Raji (cell line): Measurements from ENCODE around the gene SBK2.

Source experiments
- POLR2A ChIP-seq: IDR thresholded peaks from 2 replicates; pipeline ENCODE4 v1.6.1; 2011; ENCODE audit warnings: low read depth, low read length, control low read depth; ENCODE audit not compliant: insufficient read depth

SBK2 gene

DNA sequence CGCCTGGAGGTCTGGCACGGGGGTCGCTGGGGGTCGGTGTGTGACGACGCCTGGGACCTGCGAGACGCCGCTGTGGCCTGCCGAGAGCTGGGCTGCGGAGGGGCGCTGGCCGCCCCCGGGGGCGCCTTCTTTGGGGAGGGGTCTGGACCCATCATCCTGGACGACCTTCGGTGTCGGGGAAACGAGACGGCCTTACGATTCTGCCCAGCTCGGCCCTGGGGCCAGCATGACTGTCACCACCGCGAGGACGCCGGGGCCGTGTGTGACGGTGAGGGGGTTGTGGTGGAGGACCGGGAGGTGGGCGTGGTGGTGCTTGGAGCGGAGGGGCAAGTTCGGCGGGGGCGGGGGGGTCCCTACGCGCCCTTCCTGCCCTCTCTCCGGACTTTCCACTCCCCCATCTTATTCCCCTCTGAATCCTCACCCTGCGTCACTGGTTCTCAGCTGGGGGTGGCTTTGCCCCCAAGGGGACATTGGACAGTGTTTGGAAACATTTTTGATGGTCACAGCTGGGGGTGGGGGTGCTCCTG lies 43.2 kb downstream of the SBK2 start:
- no peak for TF ChIP-seq POLR2A

DNA sequence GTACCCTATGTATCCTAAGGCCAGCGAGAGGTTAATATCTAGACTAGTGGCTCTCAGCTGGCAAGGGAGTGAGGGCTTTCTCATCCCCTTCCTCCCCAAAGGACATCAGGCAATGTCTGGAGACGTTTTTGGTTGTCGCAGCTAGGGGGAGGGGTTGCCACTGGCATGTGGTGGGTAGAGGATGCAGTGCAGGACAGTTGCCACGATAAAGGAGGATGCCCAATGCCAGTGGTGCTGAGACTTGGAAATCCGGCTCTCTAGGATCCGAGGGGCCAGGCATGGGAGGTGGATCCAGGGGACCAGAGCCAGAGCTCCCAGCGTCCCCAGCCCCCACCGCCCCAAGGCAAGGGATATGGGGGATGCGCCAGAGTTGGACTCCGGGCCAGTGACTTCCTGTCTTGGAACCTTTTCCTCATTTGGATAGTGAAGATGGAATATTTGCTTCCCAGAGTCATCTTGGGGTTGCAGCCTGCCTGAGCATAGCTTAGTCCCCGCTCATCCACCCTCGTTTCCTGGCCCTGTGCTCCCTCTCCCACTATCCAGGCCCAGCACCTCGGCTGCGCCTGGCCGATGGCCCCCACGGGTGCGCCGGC lies 43.8 kb downstream of the SBK2 start:
- TF ChIP-seq POLR2A = no peak

DNA sequence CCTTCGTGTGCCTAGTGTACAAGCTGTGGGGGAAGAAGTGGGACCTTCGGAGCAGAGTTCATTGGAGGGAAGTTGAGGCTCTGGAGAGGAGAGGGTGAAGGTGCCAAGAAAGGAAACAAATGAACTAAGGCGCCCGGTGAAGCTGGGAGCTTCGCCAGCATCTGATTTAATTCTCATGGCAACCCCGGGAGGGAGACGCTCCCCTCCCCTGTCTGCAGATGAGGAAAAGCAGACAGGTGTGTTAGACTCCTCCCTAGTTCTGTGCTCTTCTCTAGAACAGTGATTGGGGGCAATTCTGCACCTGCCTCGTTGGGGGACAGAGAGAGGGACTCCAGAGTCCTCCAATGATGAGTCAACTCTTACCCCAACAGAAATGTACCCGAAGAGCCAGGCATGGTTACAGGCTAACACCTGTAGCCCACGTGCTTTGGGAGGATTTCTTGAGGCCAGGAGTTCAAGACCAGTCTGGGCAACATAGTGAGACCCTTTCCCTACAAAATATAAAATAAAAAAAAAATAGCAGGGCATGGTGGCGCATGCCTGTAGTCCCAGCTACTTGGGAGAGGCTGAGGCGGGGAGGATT lies 44.5 kb downstream of the SBK2 start:
- TF ChIP-seq POLR2A = no peak

DNA sequence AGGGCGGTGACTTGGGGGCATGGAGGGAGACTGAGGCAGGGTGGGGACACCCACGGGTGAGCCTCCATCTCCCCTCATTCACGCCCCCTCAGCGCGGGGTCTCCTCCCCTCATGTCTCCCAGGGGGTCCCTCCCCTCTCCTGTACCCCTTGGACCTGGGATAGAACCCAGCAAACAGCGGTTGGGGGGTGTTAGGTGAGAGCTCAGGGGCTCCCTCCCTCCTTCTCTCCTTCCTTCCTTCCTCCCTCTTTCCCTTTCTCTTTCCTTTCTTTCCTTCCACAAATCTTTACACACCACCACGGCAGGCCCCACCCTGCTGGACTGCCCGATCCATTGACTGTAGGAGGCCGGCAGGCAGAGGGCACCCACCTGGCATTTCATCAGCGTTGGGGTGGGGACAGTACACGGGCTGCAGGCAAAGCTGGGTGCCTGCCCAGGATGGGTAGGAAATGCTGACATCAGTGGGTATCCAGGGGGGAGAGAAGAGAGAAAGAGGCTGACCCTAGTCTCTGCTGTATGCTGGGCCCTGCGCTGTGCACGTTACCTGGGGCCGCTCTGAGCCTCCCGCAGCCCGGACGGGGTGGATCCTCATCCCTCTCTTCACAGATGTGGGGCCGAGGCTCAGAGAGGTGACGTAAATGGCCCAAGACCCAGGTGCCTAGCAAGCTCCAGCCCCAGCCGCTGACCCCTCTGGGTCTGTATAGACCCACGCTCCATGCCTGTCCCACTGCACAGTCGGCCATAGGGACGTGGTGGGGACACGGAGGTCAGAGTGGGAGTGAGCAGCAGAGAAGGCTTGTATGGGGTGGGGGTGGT lies 45.2 kb downstream of the SBK2 start:
- no peak for TF ChIP-seq POLR2A

DNA sequence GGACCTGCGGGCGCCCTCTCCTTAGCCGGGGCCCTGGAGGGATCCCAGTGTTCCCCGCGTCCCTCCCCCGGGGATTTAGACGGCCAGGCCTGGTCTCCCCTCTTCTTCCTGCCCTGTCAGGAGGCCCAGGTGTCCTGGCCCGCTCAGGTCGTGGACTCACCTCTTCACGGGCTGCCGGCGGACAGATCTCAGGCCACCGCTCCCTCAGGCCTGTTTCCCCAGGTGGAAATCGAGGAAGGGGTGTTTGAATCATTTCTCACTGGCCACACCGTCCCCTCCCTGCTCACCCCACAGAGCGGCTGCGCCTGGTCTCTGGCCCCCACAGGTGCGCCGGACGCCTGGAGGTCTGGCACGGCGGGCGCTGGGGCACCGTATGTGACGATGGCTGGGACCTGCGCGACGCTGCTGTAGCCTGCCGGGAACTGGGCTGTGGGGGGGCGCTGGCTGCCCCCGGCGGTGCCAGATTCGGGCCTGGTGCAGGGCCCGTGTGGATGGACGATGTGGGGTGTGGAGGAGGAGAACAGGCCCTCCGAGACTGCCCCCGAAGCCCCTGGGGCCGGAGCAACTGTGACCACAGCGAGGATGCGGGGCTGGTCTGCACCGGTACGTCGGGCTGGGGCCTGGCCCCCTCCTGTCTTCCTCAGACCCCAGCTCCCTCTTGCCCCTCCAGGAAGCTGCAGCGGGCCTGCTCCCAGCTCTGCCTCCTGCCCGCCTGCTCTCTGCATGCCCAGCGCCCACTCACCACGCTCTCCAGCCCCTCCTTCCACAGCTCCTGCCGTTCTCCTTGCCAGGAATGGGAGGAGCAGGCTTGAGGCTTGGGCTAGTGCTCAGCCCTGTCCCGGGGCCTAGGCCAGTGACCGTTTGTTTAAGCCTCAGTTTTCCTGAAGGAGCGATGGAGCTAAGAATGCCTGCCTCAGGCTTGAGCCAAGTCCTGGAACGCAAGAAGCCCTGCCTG lies 46.2 kb downstream of the SBK2 start:
- no peak for TF ChIP-seq POLR2A

DNA sequence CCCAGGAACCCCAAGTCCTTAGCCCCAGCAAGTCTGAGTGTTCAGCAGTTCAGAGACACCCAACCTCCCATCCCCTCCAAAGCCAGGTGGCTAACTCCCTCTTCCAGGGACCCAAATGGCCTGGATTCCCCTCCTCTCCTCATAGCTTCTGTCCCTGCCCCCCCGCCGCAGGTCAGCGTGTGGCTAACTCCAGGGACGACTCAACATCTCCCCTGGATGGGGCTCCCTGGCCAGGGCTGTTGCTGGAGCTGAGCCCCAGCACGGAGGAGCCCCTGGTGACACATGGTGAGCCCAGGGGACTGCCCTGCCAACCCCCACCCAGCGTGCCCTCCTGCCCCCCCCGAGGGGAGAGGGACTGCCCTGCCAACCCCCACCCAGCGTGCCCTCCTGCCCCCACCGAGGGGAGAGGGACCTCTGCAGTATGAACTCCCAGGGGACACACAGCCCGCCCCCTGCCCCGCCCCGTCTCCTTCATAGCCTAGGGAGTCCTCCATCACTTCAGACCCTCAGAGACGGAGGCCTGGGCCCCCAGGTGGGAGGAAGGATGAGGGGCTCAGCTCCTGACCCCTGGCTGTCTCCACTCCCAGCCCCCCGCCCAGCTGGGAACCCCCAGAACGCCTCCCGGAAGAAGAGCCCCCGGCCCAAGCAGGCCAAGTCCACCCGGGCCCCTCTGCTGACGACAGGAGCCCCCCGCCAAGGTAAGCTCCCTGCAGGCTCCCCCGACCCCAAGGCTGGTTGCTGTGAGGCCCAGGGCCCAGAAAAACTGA lies 47.0 kb downstream of the SBK2 start:
- no peak for TF ChIP-seq POLR2A

DNA sequence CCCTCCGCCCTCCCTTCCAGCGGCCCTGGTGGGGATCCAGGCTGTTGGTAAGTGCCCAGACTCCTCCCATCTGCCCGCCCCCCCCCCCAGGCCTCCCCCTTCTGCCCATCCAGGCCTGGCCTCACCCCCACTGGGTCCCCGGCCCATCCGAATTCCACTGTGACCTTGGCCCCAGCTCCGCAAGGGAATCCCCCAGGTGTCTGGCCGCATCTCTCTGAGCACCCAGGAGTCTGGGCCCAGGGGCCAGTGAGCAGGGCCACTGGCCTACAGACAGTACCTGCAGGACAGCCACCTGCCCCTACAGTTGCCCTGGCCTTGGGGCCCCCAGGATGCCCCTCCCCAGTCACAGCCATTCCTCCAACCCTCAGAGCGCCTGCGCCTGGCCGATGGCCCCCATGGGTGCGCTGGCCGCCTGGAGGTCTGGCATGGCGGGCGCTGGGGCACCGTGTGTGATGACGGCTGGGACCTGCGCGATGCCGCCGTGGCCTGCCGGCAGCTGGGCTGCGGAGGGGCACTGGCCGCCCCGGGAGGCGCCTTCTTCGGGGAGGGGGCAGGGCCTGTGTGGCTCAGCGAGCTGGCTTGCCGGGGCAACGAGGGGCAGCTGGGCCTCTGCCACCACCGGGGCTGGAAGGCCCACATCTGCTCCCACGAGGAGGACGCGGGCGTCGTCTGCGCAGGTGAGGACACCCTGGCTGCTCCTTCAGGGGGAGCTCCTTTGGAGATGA lies 47.8 kb downstream of the SBK2 start:
- no peak for TF ChIP-seq POLR2A

DNA sequence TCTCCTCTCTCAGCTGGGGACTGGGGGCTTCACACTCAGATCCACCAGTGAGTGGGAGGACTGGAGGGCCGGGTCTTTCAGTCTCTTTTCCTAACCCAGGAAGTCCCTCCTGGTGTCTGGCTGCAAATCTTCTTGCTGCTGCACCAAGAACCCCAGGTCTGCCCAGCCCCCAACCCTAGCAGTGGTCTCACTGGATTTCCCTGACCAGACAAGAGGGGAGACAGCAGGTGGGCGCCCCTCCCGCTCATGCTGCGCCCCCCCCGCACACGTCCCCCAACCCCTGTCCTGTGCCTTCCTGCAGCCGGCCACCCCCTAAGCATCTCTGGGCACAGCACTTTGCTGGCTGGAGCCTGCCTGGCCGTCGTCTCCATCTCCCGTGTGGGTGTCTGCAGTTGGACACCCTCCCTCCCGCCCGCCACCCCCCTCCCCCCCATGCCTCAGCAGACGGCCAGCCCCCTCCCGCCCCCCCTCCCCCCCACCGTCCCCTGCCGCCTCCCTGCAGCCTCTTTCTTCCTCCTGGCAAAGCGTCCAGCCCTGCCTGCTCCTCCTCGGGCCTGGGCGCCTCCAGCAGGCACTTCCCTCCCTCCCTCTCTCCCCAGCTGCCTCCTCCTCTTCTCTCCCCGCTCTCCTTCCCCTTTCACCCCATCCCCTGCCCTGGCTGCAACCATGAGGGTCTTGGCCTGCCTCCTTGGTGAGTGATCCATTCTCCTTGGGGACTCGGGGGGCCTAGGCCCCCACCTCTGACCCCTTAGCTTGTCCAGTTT lies 48.8 kb downstream of the SBK2 start, which contains the start of gene SSC5D:
Gene SSC5D, plus strand, starts transcription at position 513 of the 764 bp plus-strand sequence. Its CDS starts 154 bp downstream, at position 667.
- TF ChIP-seq POLR2A = no peak

DNA sequence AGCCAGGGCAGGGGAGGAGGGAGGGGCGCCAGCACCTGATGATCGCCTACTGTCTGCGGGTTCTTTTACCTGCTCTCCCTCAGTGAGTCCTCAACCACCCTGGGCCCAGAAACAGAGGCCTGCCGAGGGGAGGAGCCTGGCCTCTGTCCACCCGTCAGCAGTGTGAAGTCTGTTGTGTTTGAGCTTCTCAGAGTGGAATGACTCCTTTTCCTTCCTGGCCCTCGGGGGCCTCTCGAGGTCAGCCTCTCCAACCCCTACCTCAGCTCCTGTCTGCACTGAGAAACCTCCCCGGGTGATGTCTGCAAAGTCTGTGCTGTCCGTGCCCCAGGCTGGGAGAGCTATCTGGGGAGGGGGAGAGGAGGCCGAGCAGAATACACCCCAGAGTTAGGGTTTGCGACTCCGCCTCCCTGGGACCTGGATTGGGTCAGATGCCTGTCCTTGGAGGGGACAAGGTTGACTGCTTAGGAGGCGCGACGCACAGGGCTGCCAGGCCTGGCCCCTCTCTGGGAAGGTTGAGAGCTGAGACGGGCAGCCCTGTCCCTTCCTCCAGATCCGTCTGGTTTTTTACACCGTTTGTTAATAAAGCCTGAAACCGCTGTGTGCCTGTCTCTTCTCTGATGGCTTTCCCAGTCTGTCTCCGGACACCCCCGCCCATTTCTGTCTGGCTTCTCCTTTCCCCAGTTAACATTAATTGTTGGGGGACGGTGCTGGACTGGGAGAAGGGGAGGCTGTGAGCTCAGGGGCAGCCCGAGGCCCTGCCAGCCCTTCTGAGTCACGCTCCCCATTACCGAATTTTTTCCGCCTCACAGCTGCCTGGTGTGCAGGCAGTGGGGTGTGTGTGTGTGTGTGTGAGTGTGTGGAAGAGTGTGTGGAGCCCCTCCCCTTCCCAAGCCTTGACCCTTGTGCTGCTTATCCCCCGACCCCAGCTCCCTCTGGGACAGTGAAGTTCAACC lies 49.7 kb downstream of the SBK2 start:
- no peak for TF ChIP-seq POLR2A

DNA sequence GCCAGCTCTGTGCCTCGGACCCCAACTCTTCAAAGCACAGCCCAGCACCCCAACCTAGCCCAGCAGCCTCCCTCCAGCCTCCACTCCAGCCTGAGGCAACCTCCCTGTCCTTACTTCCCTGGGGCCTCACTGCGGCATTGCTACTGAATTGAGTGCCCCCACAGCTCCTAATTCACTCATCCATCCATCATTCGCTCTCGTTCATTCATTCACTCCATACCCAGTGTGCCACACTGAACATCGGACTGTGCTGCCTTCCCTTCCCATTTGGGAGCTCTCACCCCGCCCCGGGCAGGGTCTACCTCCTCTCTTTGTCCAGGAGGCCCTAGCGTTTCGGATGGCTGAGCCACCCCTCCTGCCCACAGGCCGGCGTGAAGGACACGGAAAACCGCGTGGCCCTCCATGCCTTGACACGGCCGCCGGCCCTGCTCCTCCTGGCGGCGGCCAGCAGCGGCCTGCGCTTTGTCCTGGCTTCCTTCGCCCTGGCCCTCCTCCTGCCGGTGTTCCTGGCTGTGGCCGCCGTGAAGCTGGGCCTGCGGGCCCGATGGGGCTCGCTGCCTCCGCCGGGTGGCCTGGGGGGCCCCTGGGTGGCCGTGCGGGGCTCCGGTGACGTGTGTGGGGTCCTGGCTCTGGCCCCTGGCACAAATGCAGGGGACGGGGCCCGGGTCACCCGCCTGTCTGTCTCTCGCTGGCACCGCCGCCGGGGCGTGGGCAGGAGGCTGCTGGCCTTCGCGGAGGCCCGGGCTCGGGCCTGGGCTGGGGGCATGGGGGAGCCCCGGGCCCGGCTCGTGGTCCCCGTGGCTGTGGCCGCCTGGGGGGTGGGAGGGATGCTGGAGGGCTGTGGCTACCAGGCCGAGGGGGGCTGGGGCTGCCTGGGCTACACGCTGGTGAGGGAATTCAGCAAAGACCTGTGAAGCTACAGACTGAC lies 50.6 kb downstream of the SBK2 start:
- no peak for TF ChIP-seq POLR2A
